Mucosa of stomach (tissue), 1 donor: ENCODE measurements around the gene GLUD2.
"Not testable (repeated sequence)": the region's sequence is repeated elsewhere in the genome, so short reads cannot be mapped to it uniquely, and the experiment has no call there.

ENCODE experiments used
- H3K27me3 ChIP-seq: one replicate; pipeline ENCODE4 v1.7.0; 2013; ENCODE audit warnings: mild to moderate bottlenecking, low read length; ENCODE audit not compliant: control insufficient read depth, insufficient read depth
- H3K36me3 ChIP-seq: one replicate; pipeline ENCODE4 v1.7.0; 2013; ENCODE audit warnings: low read length; ENCODE audit not compliant: control insufficient read depth, insufficient read depth
- H3K4me1 ChIP-seq: one replicate; pipeline ENCODE4 v1.7.0; 2013; ENCODE audit warnings: mild to moderate bottlenecking, low read length; ENCODE audit not compliant: control insufficient read depth, insufficient read depth
- H3K4me3 ChIP-seq: one replicate; pipeline ENCODE4 v1.7.0; 2013; ENCODE audit warnings: low read length
- H3K9ac ChIP-seq: one replicate; pipeline ENCODE4 v1.7.0; 2013; ENCODE audit warnings: mild to moderate bottlenecking, low read length, moderate library complexity
- H3K9me3 ChIP-seq: one replicate; pipeline ENCODE4 v1.7.0; 2013; ENCODE audit warnings: mild to moderate bottlenecking, low read length, moderate library complexity; ENCODE audit not compliant: control insufficient read depth
- donor health status: Pancreatic carcinoma.

GLUD2 gene

DNA sequence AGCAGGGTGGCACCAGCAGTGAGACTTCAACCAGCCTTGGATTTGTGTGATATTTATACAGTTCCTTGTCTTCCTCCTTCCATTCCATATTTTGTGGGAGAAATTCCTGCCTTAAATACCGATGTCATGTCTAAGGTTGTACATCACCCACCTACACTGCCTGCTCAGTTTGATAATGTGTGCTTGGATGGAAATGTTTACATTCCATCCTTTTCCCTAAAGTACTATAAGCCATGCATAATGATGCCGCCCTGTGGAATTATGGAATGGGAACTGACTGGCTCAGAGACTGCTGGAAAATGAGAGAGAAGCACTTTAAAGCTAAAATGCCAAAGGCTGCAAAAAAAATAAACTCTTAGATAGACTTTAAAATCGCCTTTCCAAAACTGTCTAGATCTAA, 11.3 kb upstream of the GLUD2 start:
- Histone ChIP-seq H3K9me3 (no peaks in the 10 kb centered on the region), H3K36me3 (no peaks in the 10 kb centered on the region), H3K4me1 (no peaks in the 10 kb centered on the region), H3K4me3 (no peak overlapping the region), H3K27me3 (no peaks in the 10 kb centered on the region), H3K9ac (no peak overlapping the region)

DNA sequence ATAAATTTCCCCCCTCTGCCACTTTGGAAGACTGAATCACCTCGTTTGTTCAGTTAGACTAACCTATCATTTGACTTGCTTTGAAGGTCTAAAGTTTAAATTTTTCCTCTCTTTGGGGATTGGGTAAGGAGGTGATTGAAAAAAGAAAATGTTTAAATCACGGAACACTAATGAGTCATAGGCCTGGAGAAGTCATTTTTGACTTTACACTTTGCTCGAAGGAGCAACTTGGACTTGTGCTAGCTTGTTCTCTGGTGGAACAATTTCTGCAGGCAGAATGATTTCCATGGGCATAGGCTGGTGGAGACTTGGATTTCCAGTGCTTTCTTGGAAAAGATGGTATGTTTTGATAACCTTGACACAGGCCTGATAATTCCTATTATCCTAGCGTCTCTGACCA, 10.5 kb upstream of the GLUD2 start:
- H3K4me1 ChIP-seq: no peaks in the 10 kb centered on the region
- H3K9ac ChIP-seq: no peak overlapping the region
- H3K9me3 ChIP-seq: no peaks in the 10 kb centered on the region
- H3K4me3 ChIP-seq: no peak overlapping the region
- no peaks in the 10 kb centered on the region for H3K27me3 ChIP-seq
- H3K36me3 ChIP-seq: no peaks in the 10 kb centered on the region

DNA sequence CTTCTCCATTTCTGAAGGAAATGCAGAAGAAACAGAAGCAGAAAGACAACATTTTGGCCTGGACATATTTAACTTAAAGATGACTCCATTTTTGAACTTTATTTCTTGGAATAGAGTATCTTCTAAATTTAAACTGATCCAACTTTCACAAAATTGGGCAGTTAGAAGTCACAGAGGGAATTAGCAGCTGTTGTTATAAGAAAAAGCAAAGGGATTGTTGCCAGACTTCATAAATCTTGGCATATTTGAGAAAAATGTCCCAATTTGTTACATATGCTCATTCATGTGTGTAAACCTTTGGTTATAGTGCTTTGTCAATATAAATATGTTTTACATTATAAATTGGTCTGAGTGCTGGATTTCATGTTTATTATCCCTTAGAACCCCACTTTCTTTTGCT, 3.4 kb downstream of the GLUD2 start:
- Histone ChIP-seq H3K9ac (no peak overlapping the region), H3K4me1 (no peaks in the 10 kb centered on the region), H3K4me3 (no peak overlapping the region)

DNA sequence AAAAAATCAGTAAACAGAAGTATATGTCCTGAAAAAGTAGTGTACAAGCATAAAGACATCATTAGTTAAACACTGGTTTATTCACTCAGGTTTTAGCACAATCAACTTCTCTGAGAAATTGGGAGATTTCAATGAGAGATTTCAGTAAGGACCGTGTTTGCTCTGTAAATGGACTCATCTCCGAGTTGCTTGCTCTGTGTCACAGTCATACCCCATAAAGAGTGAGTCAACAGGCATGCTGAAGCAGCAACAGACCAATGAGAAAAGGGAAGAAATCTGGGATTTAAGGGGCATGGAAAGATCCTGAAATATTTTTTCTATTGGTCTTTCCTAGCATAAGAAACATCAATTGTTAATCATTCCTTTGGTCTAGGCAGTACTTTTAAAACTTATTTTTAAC, 4.7 kb downstream of the GLUD2 start:
- Histone ChIP-seq H3K27me3 (no peaks in the 10 kb centered on the region), H3K9ac (no peak overlapping the region), H3K4me1 (no peaks in the 10 kb centered on the region), H3K9me3 (no peaks in the 10 kb centered on the region), H3K4me3 (no peak overlapping the region), H3K36me3 (no peaks in the 10 kb centered on the region)

More for the DNA sequence above, 3.4 kb downstream of the GLUD2 start:
- no peaks in the 10 kb centered on the region for H3K9me3 ChIP-seq
- H3K36me3 ChIP-seq: no peaks in the 10 kb centered on the region
- no peaks in the 10 kb centered on the region for H3K27me3 ChIP-seq

DNA sequence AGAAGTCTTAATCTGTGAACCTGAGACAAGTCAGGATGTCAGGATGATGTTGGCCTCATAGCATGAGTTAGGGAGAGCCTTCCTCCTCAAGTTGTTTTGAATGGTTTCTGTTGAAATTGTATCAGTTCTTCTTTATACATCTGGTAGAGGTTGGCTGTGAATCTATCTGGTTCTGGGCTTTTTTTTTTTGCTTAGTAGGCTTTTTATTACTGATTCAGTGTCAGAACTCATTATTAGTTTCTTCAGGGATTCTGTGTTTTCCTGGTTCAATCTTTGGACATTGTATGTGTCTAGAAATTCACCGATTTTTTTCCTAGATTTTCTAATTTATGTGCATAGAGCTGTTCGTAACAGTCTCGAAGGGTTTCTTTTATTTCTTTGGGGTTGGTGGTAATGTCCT, 14.9 kb downstream of the GLUD2 start:
- no peak overlapping the region for H3K9ac ChIP-seq
- no peaks in the 10 kb centered on the region for H3K4me1 ChIP-seq
- H3K27me3 ChIP-seq: no peaks in the 10 kb centered on the region
- no peak overlapping the region for H3K4me3 ChIP-seq
- no peaks in the 10 kb centered on the region for H3K9me3 ChIP-seq
- no peaks in the 10 kb centered on the region for H3K36me3 ChIP-seq

DNA sequence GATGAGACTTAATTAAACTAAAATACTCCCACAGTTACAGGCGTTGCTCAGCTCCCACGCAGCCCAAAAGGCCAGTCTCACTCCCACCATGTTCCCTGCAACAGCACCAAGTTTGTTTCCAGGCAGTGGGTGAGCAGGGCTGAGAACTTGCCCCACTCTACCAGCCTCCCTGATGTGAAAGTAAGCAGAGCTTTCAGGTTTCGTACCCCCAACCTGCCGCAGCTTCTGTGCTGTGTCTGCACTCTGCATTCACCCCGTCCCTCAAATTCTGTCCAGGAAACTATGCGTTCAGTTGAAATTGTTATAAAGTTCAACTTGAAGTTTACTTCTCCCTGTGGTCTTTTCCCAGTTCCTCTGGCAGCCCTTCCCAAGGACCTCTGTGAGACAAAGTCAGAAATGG, 17.2 kb downstream of the GLUD2 start:
- no peak overlapping the region for H3K4me3 ChIP-seq
- no peaks in the 10 kb centered on the region for H3K9me3 ChIP-seq
- H3K27me3 ChIP-seq: no peaks in the 10 kb centered on the region
- no peaks in the 10 kb centered on the region for H3K4me1 ChIP-seq
- no peak overlapping the region for H3K9ac ChIP-seq
- H3K36me3 ChIP-seq: no peaks in the 10 kb centered on the region

DNA sequence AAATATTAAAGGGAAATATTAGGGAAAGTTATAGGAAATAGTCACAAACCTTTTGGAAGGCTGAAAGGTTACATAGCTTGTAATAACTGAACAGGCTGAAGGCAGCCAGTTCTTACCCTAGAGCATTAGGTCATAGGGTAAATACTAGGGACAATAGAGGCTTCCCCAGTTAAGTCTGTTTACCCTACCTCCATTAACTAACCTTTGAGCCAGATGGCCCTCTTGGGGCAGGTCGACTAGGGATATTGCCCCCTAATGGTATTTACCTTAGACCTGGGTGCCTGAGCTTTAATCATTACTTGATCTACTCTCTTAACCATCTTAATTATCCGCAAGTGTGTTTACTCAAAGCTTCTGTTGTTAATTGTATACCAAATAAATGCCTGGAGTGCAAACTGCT, 36.8 kb downstream of the GLUD2 start:
- H3K4me3 ChIP-seq, H3K27me3 ChIP-seq, H3K4me1 ChIP-seq, H3K9ac ChIP-seq, H3K9me3 ChIP-seq, H3K36me3 ChIP-seq: not testable (repeated sequence)

DNA sequence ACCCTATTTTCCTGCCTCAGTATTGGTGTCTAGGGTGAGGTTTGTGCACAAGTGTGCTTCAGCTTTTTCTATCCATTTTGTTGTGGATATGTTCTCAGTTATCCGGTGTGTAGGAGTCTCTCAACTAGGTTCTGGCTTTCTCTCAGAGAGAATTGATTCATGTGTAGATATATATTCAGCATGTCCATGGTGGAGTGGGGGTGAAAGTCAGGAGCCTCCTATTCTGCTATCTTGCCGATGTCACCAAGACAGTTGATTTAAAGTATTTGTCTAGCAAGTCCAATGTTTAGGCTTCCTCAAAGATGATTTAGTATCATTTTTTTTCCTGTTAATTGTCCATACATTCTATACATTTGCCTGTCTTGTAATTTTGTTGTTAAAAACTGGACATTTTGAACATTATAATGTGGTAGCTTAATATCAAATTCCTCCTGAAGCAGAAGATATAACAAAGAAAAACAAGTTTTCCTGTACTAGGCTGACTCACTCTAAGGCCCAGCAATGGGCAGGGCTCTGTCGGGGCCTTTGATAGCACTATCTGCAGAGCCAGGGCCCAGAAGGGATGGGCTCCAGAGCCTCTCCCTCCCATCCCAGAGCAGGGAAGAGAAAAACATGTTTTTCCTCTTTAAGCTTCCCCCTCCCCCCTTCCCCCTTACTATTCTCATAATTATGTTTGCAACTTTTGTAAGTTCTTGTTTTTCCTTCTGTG, 37.6 kb downstream of the GLUD2 start:
- H3K36me3 ChIP-seq: no peaks in the 10 kb centered on the region
- no peaks in the 10 kb centered on the region for H3K9me3 ChIP-seq
- H3K9ac ChIP-seq: no peak overlapping the region

DNA sequence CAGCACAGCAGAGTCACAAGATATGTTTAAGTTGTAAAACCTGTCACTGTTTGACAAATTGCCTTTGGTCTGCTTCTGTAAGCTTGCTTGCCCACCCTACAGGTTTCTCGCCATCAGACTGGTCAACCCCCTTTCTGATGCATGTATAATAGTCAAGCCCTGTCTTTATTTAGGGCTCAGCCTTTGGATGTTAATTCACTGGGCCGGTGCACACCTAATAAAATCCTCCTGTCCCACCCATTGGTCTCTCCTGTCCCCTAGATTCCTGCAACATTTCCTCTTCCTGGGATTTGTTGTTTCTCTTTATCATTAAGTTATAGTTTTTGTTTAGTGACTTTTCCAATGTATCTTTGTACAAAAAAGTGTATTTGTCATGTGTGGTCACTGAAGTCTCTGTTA, 38.2 kb downstream of the GLUD2 start:
- Histone ChIP-seq H3K4me3 (no peak overlapping the region), H3K9me3 (no peaks in the 10 kb centered on the region), H3K27me3 (no peaks in the 10 kb centered on the region), H3K4me1 (no peaks in the 10 kb centered on the region), H3K9ac (no peak overlapping the region), H3K36me3 (no peaks in the 10 kb centered on the region)

More for the DNA sequence above, 37.6 kb downstream of the GLUD2 start:
- Histone ChIP-seq H3K4me1 (no peaks in the 10 kb centered on the region), H3K27me3 (no peaks in the 10 kb centered on the region), H3K4me3 (no peak overlapping the region)

DNA sequence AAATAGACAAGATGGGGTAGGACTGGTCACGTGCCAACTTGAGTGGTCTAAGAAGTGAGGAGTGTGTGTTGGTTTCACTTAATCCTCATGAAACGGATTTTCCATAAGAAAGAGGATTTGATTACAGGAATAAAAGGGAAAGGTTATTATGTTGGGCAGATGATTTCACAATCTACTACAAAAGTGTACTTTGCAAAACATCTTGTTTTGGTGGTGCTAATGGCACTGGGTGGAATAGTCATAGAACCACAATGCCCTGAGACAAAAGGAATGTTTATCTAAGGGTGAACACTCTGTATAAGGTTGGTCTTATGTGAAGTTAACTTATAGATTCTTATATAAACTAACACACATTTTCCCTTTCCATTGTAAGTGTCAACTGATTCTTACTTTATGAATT, 45.6 kb downstream of the GLUD2 start:
- Histone ChIP-seq H3K9me3 (no peaks in the 10 kb centered on the region), H3K4me3 (no peak overlapping the region), H3K27me3 (no peaks in the 10 kb centered on the region), H3K9ac (no peak overlapping the region), H3K4me1 (no peaks in the 10 kb centered on the region), H3K36me3 (no peaks in the 10 kb centered on the region)
